ENCODE data around the gene ASB7. TPM values are rescaled to one million over a fixed set of nuclear protein-coding genes. Genes with fewer than 3 reads are reported as not detected.

ASB7 gene
- polyA plus RNA-seq, 1 donor (not counting 4 experiments of a cell fraction or from before 2014, with no cell fraction given) = 10.8 TPM

GRCh38 chr15:100560323-100560722 lies 42.1 kb upstream of the ASB7 start:
- Histone ChIP-seq H3K9me3 (ENCODE audit: control insufficient read depth, low read depth, low read length) (no peaks in the 10 kb centered on the region), H3K4me2 (ENCODE audit: control insufficient read depth, extremely low read depth, insufficient read depth, low read depth, low read length) (no peak overlapping the region), H3K4me3 (ENCODE audit: control insufficient read depth in 2 of 3, extremely low read depth in 1 of 3, insufficient read depth in 2 of 3, low read depth in 1 of 3, low read length in 3 of 3) (no peak overlapping the region), H3K79me2 (ENCODE audit: control insufficient read depth, insufficient read depth, low read length) (no peaks in the 10 kb centered on the region), H3K9ac (ENCODE audit: control insufficient read depth, extremely low read depth, insufficient read depth, low read length) (no peak overlapping the region), H3K36me3 (ENCODE audit: control insufficient read depth in 2 of 2, extremely low read depth in 1 of 2, insufficient read depth in 2 of 2, low read length in 2 of 2) (no peaks in the 10 kb centered on the region), H3K9me1 (ENCODE audit: control insufficient read depth, extremely low read depth, insufficient read depth, low read length) (no peaks in the 10 kb centered on the region), H2AFZ (ENCODE audit: control insufficient read depth, low read length) (no peak overlapping the region), H4K20me1 (ENCODE audit: control insufficient read depth, extremely low read depth, insufficient read depth, low read length) (no peaks in the 10 kb centered on the region), H3K27ac (ENCODE audit: control insufficient read depth, insufficient read depth, low read length) (no peak overlapping the region), H3K27me3 (ENCODE audit: control insufficient read depth, extremely low read depth, insufficient read depth, low read length) (no peaks in the 10 kb centered on the region), H3K4me1 (ENCODE audit: control insufficient read depth, extremely low read depth, insufficient read depth, low read length) (peaks cover 1% of the 10 kb centered on the region)
- dilution Hi-C loops (cut with MboI; ENCODE audit: extremely low pct_ligation_motif_present, low sequenced_read_pairs) = no loop called here
- TF ChIP-seq CTCF (optimal IDR thresholded peaks at IDR 0.05 in 1 of 3, IDR thresholded peaks at IDR 0.05 in 1 of 3, conservative IDR thresholded peaks at IDR 0.05 in 1 of 3; ENCODE audit: extremely low read depth in 1 of 3, insufficient read depth in 2 of 3, low read length in 3 of 3) (no peak), EZH2 (IDR thresholded peaks at IDR 0.05; ENCODE audit: low read length) (no peak)
- DNase-seq (ENCODE audit: low read depth, low spot score) (no peak), FAIRE-seq (no peak)

- no peak overlapping the region for H2AFZ ChIP-seq (ENCODE audit: control insufficient read depth, low read length)
- H3K4me1 ChIP-seq (ENCODE audit: control insufficient read depth, extremely low read depth, insufficient read depth, low read length) = peaks cover 4% of the 10 kb centered on the region
- no peaks in the 10 kb centered on the region for H3K9me1 ChIP-seq (ENCODE audit: control insufficient read depth, extremely low read depth, insufficient read depth, low read length)
- H3K4me2 ChIP-seq (ENCODE audit: control insufficient read depth, extremely low read depth, insufficient read depth, low read depth, low read length) = no peak overlapping the region
- H3K79me2 ChIP-seq (ENCODE audit: control insufficient read depth, insufficient read depth, low read length) = no peaks in the 10 kb centered on the region
- no peak overlapping the region for H3K4me3 ChIP-seq (ENCODE audit: control insufficient read depth in 2 of 3, extremely low read depth in 1 of 3, insufficient read depth in 2 of 3, low read depth in 1 of 3, low read length in 3 of 3)
- no peak overlapping the region for H3K27ac ChIP-seq (ENCODE audit: control insufficient read depth, insufficient read depth, low read length)
- H3K27me3 ChIP-seq (ENCODE audit: control insufficient read depth, extremely low read depth, insufficient read depth, low read length) = no peaks in the 10 kb centered on the region
- peaks cover 3 to 5% of the 10 kb centered on the region in 2 experiments for H3K36me3 ChIP-seq (ENCODE audit: control insufficient read depth in 2 of 2, extremely low read depth in 1 of 2, insufficient read depth in 2 of 2, low read length in 2 of 2)
- no peak overlapping the region for H3K9ac ChIP-seq (ENCODE audit: control insufficient read depth, extremely low read depth, insufficient read depth, low read length)
- dilution Hi-C loops (cut with MboI; ENCODE audit: extremely low pct_ligation_motif_present, low sequenced_read_pairs) = no loop called here
- FAIRE-seq = no peak
- DNase-seq (ENCODE audit: low read depth, low spot score) = no peak
- TF ChIP-seq CTCF (optimal IDR thresholded peaks at IDR 0.05 in 1 of 3, IDR thresholded peaks at IDR 0.05 in 1 of 3, conservative IDR thresholded peaks at IDR 0.05 in 1 of 3; ENCODE audit: extremely low read depth in 1 of 3, insufficient read depth in 2 of 3, low read length in 3 of 3) (no peak), EZH2 (IDR thresholded peaks at IDR 0.05; ENCODE audit: low read length) (no peak)
- H3K9me3 ChIP-seq (ENCODE audit: control insufficient read depth, low read depth, low read length) = no peaks in the 10 kb centered on the region
- H4K20me1 ChIP-seq (ENCODE audit: control insufficient read depth, extremely low read depth, insufficient read depth, low read length) = no peaks in the 10 kb centered on the region
Measured at GRCh38 chr15:100565591-100565990, 36.8 kb upstream of the ASB7 start.

Measured in keratinocyte (primary cell).